Measurements from ENCODE around the gene RGPD6.
"Not testable (repeated sequence)": the region's sequence is repeated elsewhere in the genome, so short reads cannot be mapped to it uniquely, and the experiment has no call there.

DNA sequence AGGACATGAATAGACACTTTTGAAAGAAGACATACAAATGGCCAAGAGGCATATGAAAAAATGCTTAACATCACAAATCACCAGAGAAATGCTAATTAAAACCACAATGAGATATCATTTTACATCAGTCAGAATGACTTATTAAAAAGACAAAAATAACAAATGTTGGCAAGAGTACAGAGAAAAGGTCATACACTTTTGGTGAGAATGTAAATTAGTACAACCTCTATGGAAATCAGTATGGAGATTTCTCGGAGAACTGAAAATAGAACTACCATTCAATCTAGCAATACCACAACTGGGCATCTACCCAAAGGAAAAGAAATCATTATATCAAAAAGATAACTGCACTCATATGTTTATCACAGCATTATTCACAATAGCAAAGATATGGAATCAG lies 88.0 kb downstream of the RGPD6 start:
- TF ChIP-seq, protein P1, sequence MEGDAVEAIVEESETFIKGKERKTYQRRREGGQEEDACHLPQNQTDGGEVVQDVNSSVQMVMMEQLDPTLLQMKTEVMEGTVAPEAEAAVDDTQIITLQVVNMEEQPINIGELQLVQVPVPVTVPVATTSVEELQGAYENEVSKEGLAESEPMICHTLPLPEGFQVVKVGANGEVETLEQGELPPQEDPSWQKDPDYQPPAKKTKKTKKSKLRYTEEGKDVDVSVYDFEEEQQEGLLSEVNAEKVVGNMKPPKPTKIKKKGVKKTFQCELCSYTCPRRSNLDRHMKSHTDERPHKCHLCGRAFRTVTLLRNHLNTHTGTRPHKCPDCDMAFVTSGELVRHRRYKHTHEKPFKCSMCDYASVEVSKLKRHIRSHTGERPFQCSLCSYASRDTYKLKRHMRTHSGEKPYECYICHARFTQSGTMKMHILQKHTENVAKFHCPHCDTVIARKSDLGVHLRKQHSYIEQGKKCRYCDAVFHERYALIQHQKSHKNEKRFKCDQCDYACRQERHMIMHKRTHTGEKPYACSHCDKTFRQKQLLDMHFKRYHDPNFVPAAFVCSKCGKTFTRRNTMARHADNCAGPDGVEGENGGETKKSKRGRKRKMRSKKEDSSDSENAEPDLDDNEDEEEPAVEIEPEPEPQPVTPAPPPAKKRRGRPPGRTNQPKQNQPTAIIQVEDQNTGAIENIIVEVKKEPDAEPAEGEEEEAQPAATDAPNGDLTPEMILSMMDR (conservative IDR thresholded peaks at IDR 0.05; ENCODE audit: low read length), result not testable (repeated sequence)
- not testable (repeated sequence) for TF ChIP-seq EZH2phosphoT487 (IDR thresholded peaks at IDR 0.05; ENCODE audit: borderline replicate concordance)
